Measurements from ENCODE around the gene ZNF248. TPM values are rescaled to one million over a fixed set of nuclear protein-coding genes. Genes with fewer than 3 reads are reported as not detected.

ZNF248 gene
- total RNA-seq, 6 experiments from 2014 or later: 3.3 to 5.5 (median 4.1) TPM

DNA sequence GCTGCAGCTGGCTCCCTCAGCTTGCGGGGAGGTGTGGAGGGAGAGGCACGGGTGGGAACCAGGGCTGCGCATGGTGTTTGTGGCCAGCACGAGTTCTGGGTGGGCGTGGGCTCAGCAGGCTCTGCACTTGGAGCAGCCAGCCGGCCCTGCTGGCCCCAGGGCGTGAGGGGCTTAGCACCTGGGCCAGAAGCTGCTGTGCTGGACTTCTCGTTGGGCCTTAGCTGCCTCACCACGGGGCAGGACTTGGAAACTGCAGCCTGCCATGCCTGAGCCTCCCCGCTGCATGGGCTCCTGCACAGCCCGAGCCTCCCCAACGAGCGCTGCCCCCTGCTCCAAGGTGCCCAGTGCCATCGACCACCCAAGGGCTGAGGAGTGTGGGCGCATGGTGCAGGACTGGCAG, 120.1 kb downstream of the ZNF248 start:
- Histone ChIP-seq H3K27ac (no peak overlapping the region), H3K4me1 (no peaks in the 10 kb centered on the region), H3K9me3 (no peaks in the 10 kb centered on the region), H3K4me3 (no peak overlapping the region), H3K27me3 (no peaks in the 10 kb centered on the region), H3K36me3 (no peaks in the 10 kb centered on the region)
- intact Hi-C loops (cut with DNase I): no loop called here
- TF ChIP-seq, protein P1, sequence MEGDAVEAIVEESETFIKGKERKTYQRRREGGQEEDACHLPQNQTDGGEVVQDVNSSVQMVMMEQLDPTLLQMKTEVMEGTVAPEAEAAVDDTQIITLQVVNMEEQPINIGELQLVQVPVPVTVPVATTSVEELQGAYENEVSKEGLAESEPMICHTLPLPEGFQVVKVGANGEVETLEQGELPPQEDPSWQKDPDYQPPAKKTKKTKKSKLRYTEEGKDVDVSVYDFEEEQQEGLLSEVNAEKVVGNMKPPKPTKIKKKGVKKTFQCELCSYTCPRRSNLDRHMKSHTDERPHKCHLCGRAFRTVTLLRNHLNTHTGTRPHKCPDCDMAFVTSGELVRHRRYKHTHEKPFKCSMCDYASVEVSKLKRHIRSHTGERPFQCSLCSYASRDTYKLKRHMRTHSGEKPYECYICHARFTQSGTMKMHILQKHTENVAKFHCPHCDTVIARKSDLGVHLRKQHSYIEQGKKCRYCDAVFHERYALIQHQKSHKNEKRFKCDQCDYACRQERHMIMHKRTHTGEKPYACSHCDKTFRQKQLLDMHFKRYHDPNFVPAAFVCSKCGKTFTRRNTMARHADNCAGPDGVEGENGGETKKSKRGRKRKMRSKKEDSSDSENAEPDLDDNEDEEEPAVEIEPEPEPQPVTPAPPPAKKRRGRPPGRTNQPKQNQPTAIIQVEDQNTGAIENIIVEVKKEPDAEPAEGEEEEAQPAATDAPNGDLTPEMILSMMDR (IDR thresholded peaks at IDR 0.05): no peak
- no peak for TF ChIP-seq POLR2A (IDR thresholded peaks at IDR 0.05)
- DNase-seq (no peak), ATAC-seq (no peak)
- WGBS (ENCODE audit: insufficient coverage, low coverage, low lambda C conversion rate, missing lambda C conversion rate): no CpG with 5 or more reads among the region's 15 CpGs

DNA sequence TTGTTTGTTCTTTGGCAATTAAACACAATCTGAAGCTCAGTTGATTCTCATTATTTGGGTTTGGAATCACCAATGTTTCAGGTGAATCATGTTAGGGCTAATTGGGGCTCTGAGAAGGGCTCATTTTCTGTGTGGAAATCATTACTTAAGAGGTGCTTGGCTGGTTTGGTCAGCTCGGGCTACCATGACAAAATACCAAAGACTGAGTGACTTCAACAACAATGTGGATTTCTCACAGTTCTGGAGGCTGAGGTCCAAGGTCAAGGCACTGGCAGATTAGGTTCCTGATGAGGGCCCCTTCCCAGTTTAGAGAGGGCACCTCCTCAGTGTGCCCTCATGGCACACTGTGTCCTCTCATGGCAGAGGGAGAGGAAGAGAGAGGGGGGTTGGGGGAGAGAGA, 121.3 kb downstream of the ZNF248 start:
- H3K36me3 ChIP-seq: no peaks in the 10 kb centered on the region
- H3K27ac ChIP-seq: no peak overlapping the region
- 54% methylated on average over 1 of the region's 1 CpG for WGBS (ENCODE audit: insufficient coverage, low coverage, low lambda C conversion rate, missing lambda C conversion rate)
- ATAC-seq: no peak
- TF ChIP-seq POLR2A (IDR thresholded peaks at IDR 0.05): no peak
- TF ChIP-seq, protein P1 (IDR thresholded peaks at IDR 0.05): no peak
- H3K4me3 ChIP-seq: no peak overlapping the region
- H3K9me3 ChIP-seq: no peaks in the 10 kb centered on the region
- intact Hi-C loops (cut with DNase I): no loop called here
- DNase-seq: no peak
- no peaks in the 10 kb centered on the region for H3K4me1 ChIP-seq
- no peaks in the 10 kb centered on the region for H3K27me3 ChIP-seq

DNA sequence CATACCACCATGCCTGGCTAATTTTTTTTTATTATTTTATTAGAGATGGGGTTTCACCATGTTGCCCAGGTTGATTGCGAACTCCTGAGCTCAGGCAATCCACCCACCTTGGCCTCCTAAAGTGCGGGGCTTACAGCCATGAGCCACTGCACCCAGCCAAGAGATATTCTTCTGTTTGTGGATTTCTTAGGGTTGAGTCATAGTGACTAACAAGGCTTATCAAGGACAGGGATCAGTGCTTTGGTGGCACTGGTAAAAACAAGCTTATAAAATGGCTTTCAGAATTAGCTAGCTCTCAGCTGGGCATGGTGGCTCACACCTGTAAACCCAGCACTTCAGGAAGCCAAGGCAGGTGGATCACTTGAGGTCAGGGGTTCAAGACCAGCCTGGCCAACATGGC, 122.4 kb downstream of the ZNF248 start:
- TF ChIP-seq, protein P1 (IDR thresholded peaks at IDR 0.05): no peak
- no peak for TF ChIP-seq POLR2A (IDR thresholded peaks at IDR 0.05)
- Histone ChIP-seq H3K36me3 (no peaks in the 10 kb centered on the region), H3K4me3 (no peak overlapping the region), H3K27me3 (no peaks in the 10 kb centered on the region), H3K27ac (no peak overlapping the region), H3K4me1 (no peaks in the 10 kb centered on the region), H3K9me3 (no peaks in the 10 kb centered on the region)
- ATAC-seq (no peak), DNase-seq (no peak)
- intact Hi-C loops (cut with DNase I): no loop called here
- 72% methylated on average over 2 of the region's 2 CpGs for WGBS (ENCODE audit: insufficient coverage, low coverage, low lambda C conversion rate, missing lambda C conversion rate)

Other genes starting within 250 kb of the ZNF248 start
- gene ZNF25, start 119.0 kb upstream of the ZNF248 start, total RNA-seq: 1 to 10 TPM; 1.1 to 3.1 (median 2.6) TPM
- gene ZNF33A, start 153.1 kb upstream of the ZNF248 start, total RNA-seq: 10 to 100 TPM; 12.3 to 24.2 (median 15.7) TPM
- gene ZNF37A, start 236.7 kb upstream of the ZNF248 start, total RNA-seq: 1 to 10 TPM; 5.5 to 7.9 (median 6.4) TPM